Breast epithelium (tissue), 3 donors: ENCODE data around the gene VPS26C.

Source experiments
- CTCF ChIP-seq, 3 donors: fragments of 450-650 bp; IDR thresholded peaks; one replicate each; pipeline ENCODE4 v1.5.1; 2016 to 2017; ENCODE audit warnings: antibody characterized with exemption in 3 of 3, mild to moderate bottlenecking in 3 of 3, moderate library complexity in 3 of 3
- POLR2A ChIP-seq: fragments of 450-650 bp; IDR thresholded peaks from one replicate; pipeline ENCODE4 v1.6.1; 2016; ENCODE audit warnings: antibody characterized with exemption, mild to moderate bottlenecking, moderate library complexity
- POLR2AphosphoS5 ChIP-seq, 3 donors: sonication (generic); formaldehyde crosslinking; IDR thresholded peaks; one replicate each; pipeline ENCODE4 v1.6.1; 2017; ENCODE audit warnings: antibody characterized with exemption in 3 of 3

GRCh38 chr21:37269481-37269880, 2.3 kb upstream of the VPS26C start:
- no peak for TF ChIP-seq CTCF (IDR thresholded peaks at IDR 0.05)
- no peak for TF ChIP-seq POLR2A
- no peak for TF ChIP-seq POLR2AphosphoS5 (IDR thresholded peaks at IDR 0.05)
